Suprapubic skin (tissue), 4 donors: Measurements from ENCODE around the gene SLC16A3. TPM values are rescaled to one million over a fixed set of nuclear protein-coding genes. Genes with fewer than 3 reads are reported as not detected.

Source experiments
- DNase-seq, 2 donors: peaks; one replicate each; pipeline ENCODE4 v3.0.0-alpha.2; 2019; ENCODE audit warnings: low spot score in 2 of 2
- H3K27ac ChIP-seq: fragments of 200-600 bp; sonication (generic); one replicate; pipeline ENCODE4 v1.5.1; 2019
- H3K27me3 ChIP-seq: fragments of 200-600 bp; sonication (generic); one replicate; pipeline ENCODE4 v1.5.1; 2019
- H3K36me3 ChIP-seq: fragments of 200-600 bp; sonication (generic); one replicate; pipeline ENCODE4 v1.5.1; 2019
- H3K4me1 ChIP-seq: fragments of 200-600 bp; sonication (generic); one replicate; pipeline ENCODE4 v1.5.1; 2019
- H3K4me3 ChIP-seq: fragments of 200-600 bp; sonication (generic); one replicate; pipeline ENCODE4 v1.5.1; 2019; ENCODE audit warnings: mild to moderate bottlenecking
- H3K9me3 ChIP-seq: fragments of 200-600 bp; sonication (generic); one replicate; pipeline ENCODE4 v1.5.1; 2019
- EP300 ChIP-seq: sonication (generic); formaldehyde crosslinking; IDR thresholded peaks from one replicate; pipeline ENCODE4 v1.6.1; 2017; ENCODE audit warnings: antibody characterized with exemption
- POLR2A ChIP-seq, 2 donors: fragments of 450-650 bp; IDR thresholded peaks; one replicate each; pipeline ENCODE4 v1.6.1; 2017; ENCODE audit warnings: antibody characterized with exemption in 2 of 2, mild to moderate bottlenecking in 2 of 2, moderate library complexity in 2 of 2
- POLR2AphosphoS5 ChIP-seq, 3 donors: sonication (generic); formaldehyde crosslinking; IDR thresholded peaks; one replicate each; pipeline ENCODE4 v1.6.1; 2017; ENCODE audit warnings: antibody characterized with exemption in 3 of 3
- WGBS: methylation state at CpG from one replicate; pipeline ENCODE4 v1.1.5; 2018; 5-methylcytosine and 5-hydroxymethylcytosine counted together
- total RNA-seq, 4 donors: library from RNA; depleted of rRNA; stranded (reverse); fragments of >200 nt; gene quantifications; one replicate each; pipeline ENCODE4 v1.1.0, GENCODE V29; 2016
- TF ChIP-seq, protein P1 (sequence below), 2 donors: fragments of 200-600 bp in 1 of 2; fragments of 450-650 bp in 1 of 2; sonication (generic) in 1 of 2; IDR thresholded peaks; one replicate each; pipeline ENCODE4 v1.5.1; 2016 to 2019; ENCODE audit warnings: antibody characterized with exemption in 2 of 2, mild to moderate bottlenecking in 1 of 2, moderate library complexity in 1 of 2

Gene SLC16A3
- total RNA-seq, 4 donors from 2014 or later = 3.6 to 7.6 (median 4.5) TPM

- 91% methylated on average over 24 of the region's 25 CpGs for WGBS
- peaks cover 47% of the 10 kb centered on the region for H3K36me3 ChIP-seq
- no peak for TF ChIP-seq POLR2AphosphoS5 (IDR thresholded peaks at IDR 0.05)
- TF ChIP-seq, protein P1, sequence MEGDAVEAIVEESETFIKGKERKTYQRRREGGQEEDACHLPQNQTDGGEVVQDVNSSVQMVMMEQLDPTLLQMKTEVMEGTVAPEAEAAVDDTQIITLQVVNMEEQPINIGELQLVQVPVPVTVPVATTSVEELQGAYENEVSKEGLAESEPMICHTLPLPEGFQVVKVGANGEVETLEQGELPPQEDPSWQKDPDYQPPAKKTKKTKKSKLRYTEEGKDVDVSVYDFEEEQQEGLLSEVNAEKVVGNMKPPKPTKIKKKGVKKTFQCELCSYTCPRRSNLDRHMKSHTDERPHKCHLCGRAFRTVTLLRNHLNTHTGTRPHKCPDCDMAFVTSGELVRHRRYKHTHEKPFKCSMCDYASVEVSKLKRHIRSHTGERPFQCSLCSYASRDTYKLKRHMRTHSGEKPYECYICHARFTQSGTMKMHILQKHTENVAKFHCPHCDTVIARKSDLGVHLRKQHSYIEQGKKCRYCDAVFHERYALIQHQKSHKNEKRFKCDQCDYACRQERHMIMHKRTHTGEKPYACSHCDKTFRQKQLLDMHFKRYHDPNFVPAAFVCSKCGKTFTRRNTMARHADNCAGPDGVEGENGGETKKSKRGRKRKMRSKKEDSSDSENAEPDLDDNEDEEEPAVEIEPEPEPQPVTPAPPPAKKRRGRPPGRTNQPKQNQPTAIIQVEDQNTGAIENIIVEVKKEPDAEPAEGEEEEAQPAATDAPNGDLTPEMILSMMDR (IDR thresholded peaks at IDR 0.05) = no peak
- no peak for TF ChIP-seq EP300
- TF ChIP-seq POLR2A (IDR thresholded peaks at IDR 0.05) = no peak
- H3K9me3 ChIP-seq = no peaks in the 10 kb centered on the region
- no peak overlapping the region for H3K4me3 ChIP-seq
- H3K27ac ChIP-seq = no peak overlapping the region
- H3K4me1 ChIP-seq = no peaks in the 10 kb centered on the region
- DNase-seq = no peak
- no peaks in the 10 kb centered on the region for H3K27me3 ChIP-seq
These were observed 32.9 kb upstream of the SLC16A3 start for GRCh38 chr17:82195675-82196672.

DNA sequence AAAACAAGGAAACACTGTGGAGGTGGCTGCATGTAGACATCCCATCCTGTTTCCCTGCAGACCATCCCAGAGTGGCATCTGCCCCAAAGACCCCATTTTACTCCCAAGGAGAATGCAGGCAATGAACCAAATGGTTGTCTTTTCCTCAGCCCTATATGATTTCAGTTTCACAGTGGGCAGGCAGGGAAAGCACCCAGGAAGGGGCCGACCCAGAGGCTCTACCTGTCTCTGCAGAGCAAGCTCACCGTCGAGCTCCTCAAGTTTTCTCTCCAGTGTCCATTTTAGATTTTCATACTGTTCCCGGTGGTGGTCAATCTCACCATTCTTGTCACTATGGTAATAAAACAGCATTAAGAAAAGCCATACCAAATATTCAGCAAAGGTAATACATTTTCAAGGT is 30.8 kb upstream of the SLC16A3 start:
- 91% methylated on average over 4 of the region's 4 CpGs for WGBS
- Histone ChIP-seq H3K4me1 (no peaks in the 10 kb centered on the region), H3K9me3 (no peaks in the 10 kb centered on the region), H3K27me3 (no peaks in the 10 kb centered on the region), H3K27ac (no peak overlapping the region), H3K4me3 (no peak overlapping the region), H3K36me3 (peaks cover 36% of the 10 kb centered on the region)
- TF ChIP-seq EP300 = no peak
- no peak for TF ChIP-seq POLR2A (IDR thresholded peaks at IDR 0.05)
- TF ChIP-seq POLR2AphosphoS5 (IDR thresholded peaks at IDR 0.05) = no peak
- TF ChIP-seq, protein P1 (IDR thresholded peaks at IDR 0.05) = no peak
- DNase-seq = no peak

- 91% methylated on average over 12 of the region's 12 CpGs for WGBS
- H3K27ac ChIP-seq = no peak overlapping the region
- no peaks in the 10 kb centered on the region for H3K4me1 ChIP-seq
- no peaks in the 10 kb centered on the region for H3K9me3 ChIP-seq
- TF ChIP-seq POLR2A (IDR thresholded peaks at IDR 0.05) (no peak), EP300 (no peak), POLR2AphosphoS5 (IDR thresholded peaks at IDR 0.05) (no peak)
- TF ChIP-seq, protein P1 (IDR thresholded peaks at IDR 0.05) = no peak
- H3K27me3 ChIP-seq = no peaks in the 10 kb centered on the region
- DNase-seq = no peak
- H3K4me3 ChIP-seq = no peak overlapping the region
- H3K36me3 ChIP-seq = peaks cover 24% of the 10 kb centered on the region
These were observed 29.3 kb upstream of the SLC16A3 start for GRCh38 chr17:82199496-82199895.

DNA sequence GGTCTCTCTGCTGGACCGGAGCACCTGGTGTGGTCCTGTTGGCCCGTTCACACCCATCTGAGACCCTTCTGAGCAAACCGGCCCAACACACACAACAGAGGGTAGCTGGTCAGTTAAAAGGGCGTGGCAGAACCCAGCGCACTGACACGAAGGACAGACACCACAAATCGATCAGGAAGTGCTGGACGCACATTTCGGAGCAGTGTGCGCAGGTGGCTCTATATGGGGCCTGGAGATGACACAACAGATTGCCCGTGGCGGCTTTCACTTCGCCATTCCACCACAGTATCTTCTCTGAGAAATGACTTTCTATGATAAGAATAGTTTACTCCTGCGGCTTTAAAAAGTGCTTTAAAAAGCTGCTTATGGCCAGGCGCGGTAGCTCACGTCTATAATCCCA is 28.7 kb upstream of the SLC16A3 start:
- H3K4me1 ChIP-seq = peaks cover 2% of the 10 kb centered on the region
- H3K4me3 ChIP-seq = no peak overlapping the region
- H3K27me3 ChIP-seq = no peaks in the 10 kb centered on the region
- DNase-seq = no peak
- no peaks in the 10 kb centered on the region for H3K9me3 ChIP-seq
- no peak for TF ChIP-seq POLR2AphosphoS5 (IDR thresholded peaks at IDR 0.05)
- TF ChIP-seq POLR2A (IDR thresholded peaks at IDR 0.05) = no peak
- TF ChIP-seq, protein P1 (IDR thresholded peaks at IDR 0.05) = no peak
- TF ChIP-seq EP300 = no peak
- H3K36me3 ChIP-seq = peaks cover 18% of the 10 kb centered on the region
- 97% methylated on average over 16 of the region's 17 CpGs for WGBS
- H3K27ac ChIP-seq = no peak overlapping the region

DNA sequence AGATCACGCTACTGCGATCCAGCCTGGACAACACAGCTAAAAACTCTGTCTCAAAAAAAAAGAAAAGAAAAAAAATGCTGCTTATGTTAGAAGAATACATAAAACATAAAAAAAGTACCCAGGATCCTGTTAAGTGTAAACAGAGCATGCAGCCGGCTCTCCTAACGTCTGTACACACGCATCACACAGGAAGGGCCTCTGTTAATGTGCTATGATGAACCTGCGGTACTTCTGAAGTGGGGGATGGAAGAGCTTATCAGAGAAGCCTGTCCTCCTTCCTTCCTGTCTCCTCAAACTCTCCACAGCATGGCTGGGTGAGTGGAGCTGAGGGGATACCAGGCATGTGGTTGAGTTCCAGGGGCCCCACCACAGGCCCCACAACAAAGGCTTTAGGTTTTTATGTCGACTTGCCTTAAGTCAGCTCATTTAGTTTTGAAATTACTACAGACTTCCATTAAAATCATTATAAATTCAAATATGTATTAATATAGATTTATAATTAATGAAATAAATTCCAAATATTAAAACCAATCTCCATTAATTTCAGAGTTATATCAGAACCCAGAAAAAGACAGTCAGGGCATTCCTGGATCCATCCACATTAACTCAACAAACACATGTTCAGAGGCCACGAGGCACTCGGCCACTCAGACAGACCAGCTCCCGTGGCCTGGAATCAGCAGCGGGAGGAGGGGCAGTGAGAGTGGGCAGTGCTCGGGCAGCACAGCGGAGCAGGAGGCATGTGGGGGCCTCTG is 27.9 kb upstream of the SLC16A3 start:
- Histone ChIP-seq H3K4me3 (no peak overlapping the region), H3K4me1 (peaks cover 10% of the 10 kb centered on the region), H3K27ac (no peak overlapping the region), H3K36me3 (peaks cover 18% of the 10 kb centered on the region), H3K9me3 (no peaks in the 10 kb centered on the region), H3K27me3 (no peaks in the 10 kb centered on the region)
- WGBS = 87% methylated on average over 13 of the region's 13 CpGs
- DNase-seq = no peak
- TF ChIP-seq, protein P1 (IDR thresholded peaks at IDR 0.05) = no peak
- TF ChIP-seq POLR2A (IDR thresholded peaks at IDR 0.05) (no peak), POLR2AphosphoS5 (IDR thresholded peaks at IDR 0.05) (no peak), EP300 (no peak)
